NCI-H82 treated with DMSO at 0.1 percent for 48 hours (cell line): Measurements from ENCODE around the gene AFF3.

Experiments
- DNase-seq: peaks from one replicate; lab custom pipeline; 2025; ENCODE audit not compliant: unreplicated experiment; lab: John Stamatoyannopoulos, UW

The AFF3 gene

GRCh38 chr2:100072503-100072902 lies 69.9 kb downstream of the AFF3 start:
- DNase-seq = no peak

- no peak for DNase-seq
Observed at GRCh38 chr2:100071335-100072043, 70.9 kb downstream of the AFF3 start.

- peak; percentile 0 for DNase-seq
Observed at GRCh38 chr2:100070078-100070477, 72.3 kb downstream of the AFF3 start.

- DNase-seq = no peak
Observed at GRCh38 chr2:100068395-100068794, 74.0 kb downstream of the AFF3 start.

GRCh38 chr2:100067784-100068183 lies 74.6 kb downstream of the AFF3 start:
- DNase-seq = no peak

- DNase-seq = no peak
Observed at GRCh38 chr2:100066856-100067255, 75.5 kb downstream of the AFF3 start.

GRCh38 chr2:100066246-100066645 lies 76.1 kb downstream of the AFF3 start:
- no peak for DNase-seq

GRCh38 chr2:100064592-100065428 lies 77.6 kb downstream of the AFF3 start:
- DNase-seq = no peak

- DNase-seq = no peak
Observed at GRCh38 chr2:100064165-100064564, 78.2 kb downstream of the AFF3 start.

GRCh38 chr2:100063459-100063953 lies 78.9 kb downstream of the AFF3 start:
- no peak for DNase-seq

GRCh38 chr2:100062336-100062735 lies 80.1 kb downstream of the AFF3 start:
- DNase-seq = no peak

GRCh38 chr2:100060875-100061274 lies 81.5 kb downstream of the AFF3 start:
- DNase-seq = no peak

- DNase-seq = no peak
Observed at GRCh38 chr2:100059638-100060037, 82.8 kb downstream of the AFF3 start.

- no peak for DNase-seq
Observed at GRCh38 chr2:100057901-100058261, 84.5 kb downstream of the AFF3 start.

GRCh38 chr2:100054426-100054825 lies 88.0 kb downstream of the AFF3 start:
- peak; percentile 4 for DNase-seq

GRCh38 chr2:100053087-100053885 lies 89.1 kb downstream of the AFF3 start:
- DNase-seq = peak; percentile 44

GRCh38 chr2:100052650-100053049 lies 89.7 kb downstream of the AFF3 start:
- no peak for DNase-seq

- no peak for DNase-seq
Observed at GRCh38 chr2:100051253-100051652, 91.1 kb downstream of the AFF3 start.

- no peak for DNase-seq
Observed at GRCh38 chr2:100050685-100051084, 91.7 kb downstream of the AFF3 start.

- DNase-seq = no peak
Observed at GRCh38 chr2:100046961-100047947, 95.1 kb downstream of the AFF3 start.
